Right lobe of liver (tissue), 6 donors: ENCODE measurements around the gene LMX1B. TPM values are rescaled to one million over a fixed set of nuclear protein-coding genes. Genes with fewer than 3 reads are reported as not detected.

Experiments used
- ATAC-seq, 4 donors: fragments of 200-7000 bp; cut with Tn5 transposase; one replicate each; pipeline ENCODE4 v1.9.1; 2020; ENCODE audit warnings: mild to moderate bottlenecking in 4 of 4, moderate library complexity in 4 of 4
- DNase-seq, 3 donors: peaks; one replicate each; pipeline ENCODE4 v3.0.0-alpha.2; 2020
- H3K27ac ChIP-seq, 3 donors: fragments of 200-600 bp; one replicate each; pipeline ENCODE4 v1.8.0; 2022
- H3K27me3 ChIP-seq, 2 donors: fragments of 200-600 bp; one replicate each; pipeline ENCODE4 v1.8.0; 2022
- H3K36me3 ChIP-seq, 4 donors: fragments of 200-600 bp; sonication (generic) in 1 of 4; one replicate each; pipeline versions ENCODE4 v1.5.1 to v1.8.0; 2017 to 2022; ENCODE audit warnings: control low read depth in 1 of 4
- H3K4me1 ChIP-seq, 4 donors: fragments of 200-600 bp; sonication (generic) in 1 of 4; one replicate each; pipeline versions ENCODE4 v1.5.1 to v1.8.0; 2017 to 2022; ENCODE audit warnings: control low read depth in 1 of 4
- H3K4me3 ChIP-seq, 3 donors: fragments of 200-600 bp; one replicate each; pipeline ENCODE4 v1.8.0; 2022
- H3K9me3 ChIP-seq, 4 donors: fragments of 200-600 bp; sonication (generic) in 1 of 4; one replicate each; pipeline versions ENCODE4 v1.5.1 to v1.8.0; 2017 to 2022; ENCODE audit warnings: control low read depth in 1 of 4
- CTCF ChIP-seq, 4 donors: fragments of 200-600 bp in 3 of 4; fragments of 450-650 bp in 1 of 4; IDR thresholded peaks; one replicate each; pipeline versions ENCODE4 v1.5.1 to v1.8.0; 2016 to 2022; ENCODE audit warnings: antibody characterized with exemption in 4 of 4, mild to moderate bottlenecking in 2 of 4
- POLR2A ChIP-seq: fragments of 450-650 bp; IDR thresholded peaks from one replicate; pipeline ENCODE4 v1.6.1; 2017; ENCODE audit warnings: antibody characterized with exemption, mild to moderate bottlenecking
- WGBS: methylation state at CpG from one replicate; pipeline ENCODE4 v1.1.6; 2018; ENCODE audit warnings: low coverage, low lambda C conversion rate; ENCODE audit not compliant: insufficient coverage; ENCODE audit errors: missing lambda C conversion rate; 5-methylcytosine and 5-hydroxymethylcytosine counted together
- intact Hi-C, 2 donors: fragments of 100-400 bp; cut with DNase I; formaldehyde crosslinking; loops; one replicate each; pipeline versions ENCODE4 v1.11.2 to v1.14.1; 2022
- total RNA-seq, 6 experiments: library from RNA; depleted of rRNA in 2 of 6; stranded (reverse); fragments of >200 nt in 2 of 6; fragmentation: NEBNext Ultra II Directional in 3 of 6; extraction: Animal tissue kit (Norgen Biotek cat#: 25700) in 3 of 6; gene quantifications; one replicate each; pipeline versions ENCODE4 v1.1.0 to v1.2.4, GENCODE V29; 2016 to 2023
- donor health status: DM: no; HTN: yes; CAD: no.
- donor health status: DM: no; HTN: no; CAD: no.
- donor health status: DM: no; HTN: no; CAD: no.
- donor health status: DM: no; HTN: yes; CAD: no.
- donor health status: DM: no; HTN: yes; CAD: no.

LMX1B gene
- total RNA-seq, 6 experiments from 2014 or later = not detected

DNA sequence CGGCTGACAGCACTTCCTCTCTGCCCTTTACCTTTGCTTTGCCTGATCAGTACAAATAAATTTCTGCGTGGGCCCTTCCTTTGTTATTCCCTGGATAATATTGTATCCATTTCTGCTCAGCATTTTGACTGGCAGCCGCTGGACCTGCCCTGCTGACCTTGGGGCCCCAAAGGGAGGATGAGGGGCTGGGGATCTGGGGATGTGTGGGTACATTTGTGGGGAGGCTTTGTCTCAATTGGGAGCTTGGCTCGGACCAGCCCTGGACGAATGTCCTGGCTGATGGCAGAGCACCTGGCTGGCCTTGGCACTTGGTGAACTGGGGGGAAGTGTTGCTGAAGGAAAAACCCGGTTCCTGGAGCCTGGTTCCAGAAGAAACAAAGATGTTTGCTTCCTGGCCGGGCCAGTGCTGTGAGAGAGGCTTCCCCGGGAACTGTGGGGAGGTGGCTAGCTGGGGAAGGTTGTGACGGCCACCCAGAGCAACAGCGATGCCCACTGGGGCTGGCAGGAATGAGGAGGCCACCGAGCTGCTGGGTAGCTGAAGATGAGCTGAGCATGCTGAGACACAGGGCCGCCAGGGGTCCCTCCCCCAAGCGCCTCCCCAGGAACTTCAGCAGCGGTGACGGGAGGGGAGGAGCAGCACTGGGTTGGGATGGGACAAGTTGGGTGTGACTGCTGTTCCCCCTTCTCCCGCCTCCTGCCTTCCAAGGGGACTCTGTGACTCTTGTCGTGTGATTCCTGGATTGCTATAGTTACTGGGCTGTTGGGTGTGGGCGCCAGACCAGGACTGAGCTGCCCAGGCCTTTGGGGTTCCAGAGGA lies 8.4 kb downstream of the LMX1B start:
- DNase-seq (no peak), ATAC-seq (no peak)
- 6% methylated on average over 8 of the region's 18 CpGs for WGBS
- H3K4me3 ChIP-seq = no peak overlapping the region
- no peak overlapping the region for H3K27ac ChIP-seq
- peaks cover 0 to 15% (median 0%) of the 10 kb centered on the region in 4 donors for H3K4me1 ChIP-seq
- TF ChIP-seq CTCF (IDR thresholded peaks at IDR 0.05) (no peak), POLR2A (no peak)
- intact Hi-C loops = no loop called here
- H3K27me3 ChIP-seq = peaks cover 18 to 58% of the 10 kb centered on the region in 2 donors
- no peaks in the 10 kb centered on the region for H3K9me3 ChIP-seq
- no peaks in the 10 kb centered on the region for H3K36me3 ChIP-seq

DNA sequence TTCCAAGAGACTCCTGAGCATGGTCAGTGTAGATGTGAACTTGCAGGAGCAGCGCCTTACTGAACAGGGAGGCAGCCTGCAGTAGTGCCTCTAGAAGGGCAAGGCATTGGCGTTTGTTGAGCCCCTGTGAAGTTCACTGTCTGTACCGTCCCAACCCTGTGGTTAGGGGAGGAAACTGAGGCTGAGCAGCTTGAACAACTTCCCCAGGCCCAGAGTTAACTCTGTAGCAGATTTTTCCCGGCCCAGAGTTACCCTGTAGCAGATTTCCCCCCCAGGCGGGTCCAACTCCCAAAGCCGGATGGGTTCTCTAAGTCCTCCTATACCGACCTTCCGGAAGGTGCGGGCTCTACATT lies 9.6 kb downstream of the LMX1B start:
- TF ChIP-seq POLR2A (no peak), CTCF (IDR thresholded peaks at IDR 0.05) (no peak)
- H3K36me3 ChIP-seq = no peaks in the 10 kb centered on the region
- H3K4me3 ChIP-seq = no peak overlapping the region
- intact Hi-C loops = no loop called here
- H3K27me3 ChIP-seq = peaks cover 18 to 60% of the 10 kb centered on the region in 2 donors
- no peak for ATAC-seq
- DNase-seq = no peak
- 0% methylated on average over 1 of the region's 9 CpGs for WGBS
- no peak overlapping the region for H3K27ac ChIP-seq
- peaks cover 0 to 15% (median 0%) of the 10 kb centered on the region in 4 donors for H3K4me1 ChIP-seq
- no peaks in the 10 kb centered on the region for H3K9me3 ChIP-seq

DNA sequence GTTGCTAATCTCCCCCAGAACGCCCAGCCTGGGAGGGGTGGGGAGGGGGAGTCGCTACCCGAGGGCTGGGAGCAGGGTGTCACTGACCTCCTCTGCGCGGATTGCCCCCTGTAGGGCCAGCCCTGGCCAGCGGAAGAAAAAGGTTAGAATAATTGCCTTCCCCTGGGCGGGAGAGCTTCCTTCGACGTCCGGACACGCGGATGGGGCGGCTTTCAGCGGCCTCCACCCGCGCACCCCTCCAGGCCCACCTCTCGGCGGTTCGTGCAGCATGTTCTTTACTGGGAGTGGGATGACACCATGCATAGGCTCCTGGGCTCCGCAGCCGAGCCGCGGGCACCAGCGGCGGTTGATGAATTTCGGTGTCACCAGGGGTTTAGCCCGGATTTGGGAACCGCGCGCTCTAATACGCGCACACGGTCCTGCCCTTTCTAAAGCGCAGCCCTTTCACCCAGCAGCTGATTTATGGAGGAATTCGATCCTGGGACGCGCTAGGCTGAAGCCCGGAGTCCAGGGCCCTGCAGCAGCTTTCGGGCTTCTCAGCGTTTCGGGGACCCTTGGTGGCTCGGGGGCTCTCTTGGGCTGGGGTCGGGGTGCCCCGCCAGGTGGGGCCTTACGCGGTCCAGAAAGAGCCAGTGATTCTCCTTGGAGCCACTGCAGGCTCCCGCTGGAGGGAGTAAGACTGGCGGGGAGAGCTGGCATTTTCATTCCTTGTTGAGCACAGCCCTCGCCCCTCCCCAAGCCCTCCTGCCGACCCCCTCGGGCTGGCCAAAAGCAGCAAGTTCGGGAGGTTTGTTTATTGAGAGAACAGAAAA lies 10.1 kb downstream of the LMX1B start:
- Histone ChIP-seq H3K27ac (no peak overlapping the region), H3K9me3 (no peaks in the 10 kb centered on the region), H3K27me3 (peaks cover 18 to 58% of the 10 kb centered on the region in 2 donors), H3K36me3 (no peaks in the 10 kb centered on the region), H3K4me1 (peaks cover 0 to 15% (median 0%) of the 10 kb centered on the region in 4 donors), H3K4me3 (no peak overlapping the region)
- no peak for DNase-seq
- no peak for ATAC-seq
- intact Hi-C loops = no loop called here
- TF ChIP-seq CTCF (IDR thresholded peaks at IDR 0.05) (no peak), POLR2A (no peak)
- 7% methylated on average over 7 of the region's 52 CpGs for whole genome bisulfite sequencing

DNA sequence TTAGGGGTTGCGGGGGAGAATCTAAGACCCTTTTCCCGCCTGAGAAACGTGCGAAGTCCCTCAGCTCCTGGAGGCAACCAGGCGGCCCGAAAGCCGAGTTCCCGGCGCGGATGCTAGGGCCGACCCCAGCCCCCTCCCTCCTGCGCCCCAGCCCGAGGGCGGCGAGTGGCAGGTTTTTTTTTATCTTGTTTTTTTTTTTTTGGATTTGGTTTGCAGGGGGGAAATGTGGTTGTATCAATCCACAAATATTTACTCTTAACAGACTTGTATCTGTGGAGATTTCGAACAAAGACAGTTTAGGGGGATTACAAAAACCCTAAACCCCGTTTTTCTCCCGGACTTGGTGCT lies 10.7 kb downstream of the LMX1B start:
- H3K4me3 ChIP-seq = no peak overlapping the region
- no peak for DNase-seq
- peaks cover 18 to 58% of the 10 kb centered on the region in 2 donors for H3K27me3 ChIP-seq
- ATAC-seq = no peak
- H3K27ac ChIP-seq = no peak overlapping the region
- TF ChIP-seq POLR2A (no peak), CTCF (IDR thresholded peaks at IDR 0.05) (no peak)
- no peaks in the 10 kb centered on the region for H3K9me3 ChIP-seq
- WGBS = under 1% methylated on average over 14 of the region's 18 CpGs
- H3K36me3 ChIP-seq = no peaks in the 10 kb centered on the region
- peaks cover 0 to 15% (median 0%) of the 10 kb centered on the region in 4 donors for H3K4me1 ChIP-seq
- intact Hi-C loops = no loop called here
